ENCODE results near the gene EYA3. TPM values are rescaled to one million over a fixed set of nuclear protein-coding genes. Genes with fewer than 3 reads are reported as not detected.

EYA3 gene
- total and polyA plus RNA-seq, 2 donors (not counting 3 experiments of a cell fraction or from before 2014, with no cell fraction given) = 12.7 to 33.0 TPM

- no peaks in the 10 kb centered on the region for H3K9me1 ChIP-seq (replicated peaks; ENCODE audit: control insufficient read depth, extremely low read depth, insufficient read depth, low read length)
- no peak overlapping the region for H3K9ac ChIP-seq (replicated peaks; ENCODE audit: extremely low read depth, insufficient read depth, low read length)
- CTCF ChIA-PET = interaction anchor here (1.7 kb wide), 1 partner anchor 138 kb away, joined by 7 read pairs; no protein-coding TSS in a partner anchor
- POLR2A ChIA-PET = no interaction called here
- no peaks in the 10 kb centered on the region for H4K20me1 ChIP-seq (replicated peaks; ENCODE audit: control insufficient read depth, extremely low read depth, insufficient read depth, low read length)
- no TSS peak for BruUV-seq (replicated peaks)
- DNase-seq (ENCODE audit: low read depth, low spot score) = no peak
- no peak overlapping the region for H3K27ac ChIP-seq (ENCODE audit: insufficient read depth, low read depth, low read length)
- intact Hi-C loops (cut with micrococcal nuclease) (no loop called here), dilution Hi-C loops (cut with MboI; ENCODE audit: extremely low pct_ligation_motif_present, low sequenced_read_pairs) (no loop called here)
- TF ChIP-seq FOS (IDR thresholded peaks at IDR 0.05; ENCODE audit: borderline replicate concordance, insufficient read depth, low read length) (no peak), POLR2AphosphoS5 (IDR thresholded peaks at IDR 0.05; ENCODE audit: insufficient read depth, low read depth, low read length) (no peak), JUN (IDR thresholded peaks at IDR 0.05; ENCODE audit: borderline replicate concordance, insufficient read depth, insufficient read length, low read depth) (no peak), POLR2A (IDR thresholded peaks at IDR 0.05; ENCODE audit: low read depth, low read length) (no peak), GATA2 (IDR thresholded peaks at IDR 0.05; ENCODE audit: insufficient read depth, insufficient read length, low read depth, low read length) (no peak), MYC (IDR thresholded peaks at IDR 0.05; ENCODE audit: low read depth, low read length) (no peak), MAX (IDR thresholded peaks at IDR 0.05; ENCODE audit: insufficient read depth, insufficient read length) (no peak), CTCF (IDR thresholded peaks at IDR 0.05; ENCODE audit: extremely low read depth in 1 of 2, insufficient read depth in 1 of 2, low read depth in 1 of 2, low read length in 2 of 2) (no peak), EZH2 (IDR thresholded peaks at IDR 0.05; ENCODE audit: borderline replicate concordance, low read depth, low read length, severe bottlenecking) (no peak)
- no peak overlapping the region for H3K4me3 ChIP-seq (replicated peaks in 1 of 3; ENCODE audit: insufficient read depth in 1 of 3, low read depth in 1 of 3, low read length in 3 of 3)
- H3K79me2 ChIP-seq (ENCODE audit: control insufficient read depth, insufficient read depth, low read length) = peaks cover 68% of the 10 kb centered on the region
- no peaks in the 10 kb centered on the region for H3K9me3 ChIP-seq (replicated peaks; ENCODE audit: control insufficient read depth, insufficient read depth, low read length)
- FAIRE-seq = no peak
- H3K27me3 ChIP-seq (ENCODE audit: control insufficient read depth in 2 of 2, insufficient read depth in 2 of 2, low read length in 2 of 2) = no peaks in the 10 kb centered on the region
- no peak overlapping the region for H3K4me2 ChIP-seq (ENCODE audit: insufficient read depth, low read length)
- H3K4me1 ChIP-seq (ENCODE audit: control insufficient read depth, extremely low read depth, insufficient read depth, low read length) = peaks cover 21% of the 10 kb centered on the region
- no peak overlapping the region for H2AFZ ChIP-seq (ENCODE audit: low read depth, low read length)
- no peaks in the 10 kb centered on the region for H3K36me3 ChIP-seq (ENCODE audit: control insufficient read depth in 2 of 2, extremely low read depth in 1 of 2, insufficient read depth in 2 of 2, low read length in 2 of 2)
Observed at GRCh38 chr1:28070725-28071593, 17.5 kb downstream of the EYA3 start.

All from endothelial cell of umbilical vein (primary cell).